Measurements from ENCODE around the gene CISH.

DNA sequence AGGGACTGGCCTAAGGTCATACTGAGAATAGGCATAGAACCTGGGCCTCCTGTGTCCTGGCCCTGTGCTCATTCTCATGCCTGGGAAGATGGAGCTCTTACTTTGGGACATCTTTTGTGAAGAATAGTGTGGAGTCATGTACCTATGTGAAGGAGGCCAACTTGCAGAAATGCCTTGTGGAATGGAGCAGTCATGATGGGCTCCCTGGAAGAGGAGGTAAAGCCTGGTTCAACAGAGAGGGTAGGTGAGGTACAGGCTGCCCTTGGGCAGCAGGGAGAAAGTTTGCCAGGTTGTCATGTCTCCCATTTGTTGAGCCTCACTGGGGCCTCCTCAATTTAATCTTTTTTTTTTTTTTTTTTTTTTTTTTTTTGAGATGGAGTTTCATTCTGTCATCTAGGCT, 23.5 kb upstream of the CISH start:
- TF ChIP-seq POLR2A (IDR thresholded peaks at IDR 0.05), result no peak
- TF ChIP-seq, protein P1, sequence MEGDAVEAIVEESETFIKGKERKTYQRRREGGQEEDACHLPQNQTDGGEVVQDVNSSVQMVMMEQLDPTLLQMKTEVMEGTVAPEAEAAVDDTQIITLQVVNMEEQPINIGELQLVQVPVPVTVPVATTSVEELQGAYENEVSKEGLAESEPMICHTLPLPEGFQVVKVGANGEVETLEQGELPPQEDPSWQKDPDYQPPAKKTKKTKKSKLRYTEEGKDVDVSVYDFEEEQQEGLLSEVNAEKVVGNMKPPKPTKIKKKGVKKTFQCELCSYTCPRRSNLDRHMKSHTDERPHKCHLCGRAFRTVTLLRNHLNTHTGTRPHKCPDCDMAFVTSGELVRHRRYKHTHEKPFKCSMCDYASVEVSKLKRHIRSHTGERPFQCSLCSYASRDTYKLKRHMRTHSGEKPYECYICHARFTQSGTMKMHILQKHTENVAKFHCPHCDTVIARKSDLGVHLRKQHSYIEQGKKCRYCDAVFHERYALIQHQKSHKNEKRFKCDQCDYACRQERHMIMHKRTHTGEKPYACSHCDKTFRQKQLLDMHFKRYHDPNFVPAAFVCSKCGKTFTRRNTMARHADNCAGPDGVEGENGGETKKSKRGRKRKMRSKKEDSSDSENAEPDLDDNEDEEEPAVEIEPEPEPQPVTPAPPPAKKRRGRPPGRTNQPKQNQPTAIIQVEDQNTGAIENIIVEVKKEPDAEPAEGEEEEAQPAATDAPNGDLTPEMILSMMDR (IDR thresholded peaks at IDR 0.05), result no peak

Measured in testis (tissue), 2 donors.